GM23338 (cell line): ENCODE data around the gene ZIC5. TPM values are rescaled to one million over a fixed set of nuclear protein-coding genes. Genes with fewer than 3 reads are reported as not detected.

ENCODE experiments used
- ATAC-seq: fragments of 200-7000 bp; cut with Tn5 transposase; 3 replicates; pipeline ENCODE4 v1.9.1; 2020
- DNase-seq: peaks from one replicate; pipeline ENCODE4 v3.0.0-alpha.2; 2015; ENCODE audit warnings: low spot score
- H2AFZ ChIP-seq: fragments of 200-600 bp; sonication (generic); 2 replicates; pipeline ENCODE4 v1.8.0; 2016; ENCODE audit warnings: antibody characterized with exemption, mild to moderate bottlenecking, moderate library complexity
- H3F3A ChIP-seq: fragments of 200-600 bp; sonication (generic); replicated peaks from 2 replicates; pipeline ENCODE4 v1.8.0; 2017; ENCODE audit warnings: antibody characterized with exemption, mixed run types, low read depth
- H3K27ac ChIP-seq: fragments of 200-600 bp; sonication (generic); 2 replicates; pipeline ENCODE4 v1.6.1; 2016; ENCODE audit warnings: low read depth
- H3K27me3 ChIP-seq: fragments of 200-600 bp; sonication (generic); 2 replicates; pipeline ENCODE4 v1.8.0; 2016; ENCODE audit warnings: mild to moderate bottlenecking, mixed run types, moderate library complexity; ENCODE audit not compliant: insufficient read depth
- H3K36me3 ChIP-seq: fragments of 200-600 bp; sonication (generic); 2 replicates; pipeline ENCODE4 v1.8.0; 2016; ENCODE audit warnings: mild to moderate bottlenecking; ENCODE audit not compliant: insufficient read depth
- H3K4me1 ChIP-seq: fragments of 200-600 bp; sonication (generic); 2 replicates; pipeline ENCODE4 v1.8.0; 2016; ENCODE audit warnings: mild to moderate bottlenecking, moderate library complexity; ENCODE audit not compliant: insufficient read depth
- H3K4me2 ChIP-seq: fragments of 200-600 bp; sonication (generic); 2 replicates; pipeline ENCODE4 v1.7.1; 2017; ENCODE audit warnings: mixed run types
- H3K4me3 ChIP-seq: fragments of 200-600 bp; sonication (generic); 2 replicates; pipeline ENCODE4 v1.6.1; 2016; ENCODE audit warnings: mixed run types
- H3K79me2 ChIP-seq: fragments of 200-600 bp; sonication (generic); replicated peaks from 2 replicates; pipeline ENCODE4 v1.8.0; 2017; ENCODE audit warnings: mild to moderate bottlenecking; ENCODE audit not compliant: insufficient read depth
- H3K9me2 ChIP-seq: fragments of 200-600 bp; sonication (generic); 2 replicates; pipeline ENCODE4 v1.8.0; 2017; ENCODE audit not compliant: insufficient read depth
- H4K20me1 ChIP-seq: fragments of 200-600 bp; sonication (generic); replicated peaks from 2 replicates; pipeline ENCODE4 v1.8.0; 2017; ENCODE audit warnings: mild to moderate bottlenecking; ENCODE audit not compliant: insufficient read depth
- H3K27ac Mint-ChIP-seq: 2 replicates; pipeline ENCODE4 v1.8.0; 2020; ENCODE audit warnings: inconsistent platforms, mild to moderate bottlenecking, moderate library complexity, mixed read lengths
- H3K27me3 Mint-ChIP-seq: 3 replicates; pipeline ENCODE4 v1.8.0; 2022; ENCODE audit warnings: low read depth, mild to moderate bottlenecking, moderate library complexity, mixed read lengths, inconsistent platforms; ENCODE audit not compliant: insufficient read depth, poor library complexity
- H3K36me3 Mint-ChIP-seq: 3 replicates; pipeline ENCODE4 v1.8.0; 2021; ENCODE audit warnings: low read depth, mild to moderate bottlenecking, inconsistent platforms, moderate library complexity, mixed read lengths
- H3K4me1 Mint-ChIP-seq: 3 replicates; pipeline ENCODE4 v1.8.0; 2020; ENCODE audit warnings: mild to moderate bottlenecking, inconsistent platforms, mixed read lengths
- H3K4me3 Mint-ChIP-seq: 3 replicates; pipeline ENCODE4 v1.8.0; 2021; ENCODE audit warnings: moderate library complexity, mild to moderate bottlenecking, inconsistent platforms, mixed read lengths
- H3K9me3 Mint-ChIP-seq: 3 replicates; pipeline ENCODE4 v1.8.0; 2020; ENCODE audit warnings: moderate library complexity, mild to moderate bottlenecking, inconsistent platforms, mixed read lengths
- CREB1 ChIP-seq: fragments of 250-450 bp; sonication (Bioruptor Pico); IDR thresholded peaks from 2 replicates; pipeline ENCODE4 v1.5.0; 2020; ENCODE audit warnings: low read depth, mild to moderate bottlenecking, moderate library complexity
- CTCF ChIP-seq, 2 experiments: fragments of 200-600 bp in 1 of 2; sonication (generic) in 1 of 2; conservative IDR thresholded peaks; 2 replicates each; pipeline versions ENCODE4 v1.5.1 to v1.6.1; 2016 to 2017; ENCODE audit warnings: antibody characterized with exemption in 2 of 2, low read depth in 2 of 2, mild to moderate bottlenecking in 2 of 2, moderate library complexity in 1 of 2
- ETS1 ChIP-seq: IDR thresholded peaks from 2 replicates; pipeline ENCODE4 v1.6.1; 2016; ENCODE audit warnings: antibody characterized with exemption
- EZH2 ChIP-seq: fragments of 200-600 bp; sonication (generic); IDR thresholded peaks from one replicate; pipeline ENCODE4 v1.8.0; 2017; ENCODE audit warnings: antibody characterized with exemption, mild to moderate bottlenecking, low read depth; ENCODE audit not compliant: unreplicated experiment
- EZH2phosphoT487 ChIP-seq: fragments of 200-600 bp; sonication (generic); IDR thresholded peaks from one replicate; pipeline ENCODE4 v1.8.1; 2018; ENCODE audit warnings: antibody characterized with exemption; ENCODE audit not compliant: unreplicated experiment
- JUNB ChIP-seq: IDR thresholded peaks from one replicate; pipeline ENCODE4 v1.6.1; 2016; ENCODE audit warnings: antibody characterized with exemption; ENCODE audit not compliant: unreplicated experiment
- NANOG ChIP-seq: IDR thresholded peaks from 2 replicates; pipeline ENCODE4 v1.6.1; 2016; ENCODE audit warnings: antibody characterized with exemption, borderline replicate concordance
- POLR2AphosphoS5 ChIP-seq: IDR thresholded peaks from 2 replicates; pipeline ENCODE4 v1.6.1; 2016; ENCODE audit warnings: antibody characterized with exemption, low read depth
- REST ChIP-seq: IDR thresholded peaks from one replicate; pipeline ENCODE4 v1.6.1; 2018; ENCODE audit warnings: antibody characterized with exemption; ENCODE audit not compliant: unreplicated experiment
- STAT1 ChIP-seq: IDR thresholded peaks from one replicate; pipeline ENCODE4 v1.6.1; 2016; ENCODE audit warnings: antibody characterized with exemption; ENCODE audit not compliant: unreplicated experiment
- ZNF114 ChIP-seq: fragments of 250-450 bp; sonication (Bioruptor Pico); IDR thresholded peaks from 2 replicates; pipeline ENCODE4 v1.5.0; 2020; ENCODE audit warnings: mild to moderate bottlenecking, moderate library complexity
- ZNF331 ChIP-seq: fragments of 250-450 bp; sonication (Bioruptor Pico); IDR thresholded peaks from 2 replicates; pipeline ENCODE4 v1.5.0; 2020; ENCODE audit warnings: low read depth, mild to moderate bottlenecking, moderate library complexity
- ZNF462 ChIP-seq: fragments of 250-450 bp; sonication (Bioruptor Pico); IDR thresholded peaks from 2 replicates; pipeline ENCODE4 v1.5.0; 2020; ENCODE audit warnings: mild to moderate bottlenecking, moderate library complexity
- polyA plus RNA-seq: library from polyadenylated mRNA; unstranded; fragments of >200 nt; fragmentation: Nextera tagmentation; extraction: Ambion mirVana; gene quantifications from 2 replicates; pipeline ENCODE4 v1.2.1, GENCODE V29; 2016
- total RNA-seq: library from RNA; depleted of rRNA; stranded (reverse); fragments of >200 nt; shearing (Covaris generic); gene quantifications from 2 replicates; pipeline ENCODE4 v1.2.3, GENCODE V29; 2014

ZIC5 gene
- total and polyA plus RNA-seq, 2 experiments from 2014 or later: 14.1 to 28.0 TPM

GRCh38 chr13:100014621-100015020 lies 43.1 kb upstream of the ZIC5 start:
- H3K9me2 ChIP-seq: no peaks in the 10 kb centered on the region
- H3K4me1 ChIP-seq: no peaks in the 10 kb centered on the region; the same call in 1 of the 2 replicates
- H3K4me3 ChIP-seq: no peak overlapping the region
- no peaks in the 10 kb centered on the region for H3K27me3 Mint-ChIP-seq
- H3F3A ChIP-seq: no peaks in the 10 kb centered on the region
- no peak overlapping the region for H3K27ac ChIP-seq
- H3K27me3 ChIP-seq: no peaks in the 10 kb centered on the region
- no peak overlapping the region for H3K4me3 Mint-ChIP-seq
- no peak for TF ChIP-seq CTCF (conservative IDR thresholded peaks at IDR 0.05; ENCODE audit: low read depth in 2 of 2)
- no peak for TF ChIP-seq ETS1
- no peak for TF ChIP-seq CREB1
- TF ChIP-seq ZNF331 (CRISPR knock-in tag): no peak
- TF ChIP-seq STAT1: no peak
- no peak for TF ChIP-seq REST
- TF ChIP-seq ZNF462 (CRISPR knock-in tag): no peak
- no peak for TF ChIP-seq EZH2
- no peak for TF ChIP-seq JUNB
- TF ChIP-seq ZNF114: no peak
- TF ChIP-seq NANOG: no peak
- no peak for TF ChIP-seq EZH2phosphoT487
- no peak for TF ChIP-seq POLR2AphosphoS5
- H3K79me2 ChIP-seq: no peaks in the 10 kb centered on the region
- H4K20me1 ChIP-seq: no peaks in the 10 kb centered on the region
- H3K4me1 Mint-ChIP-seq: no peaks in the 10 kb centered on the region; the same call in 2 of the 3 replicates
- DNase-seq (no peak), ATAC-seq (no peak)
- H3K4me2 ChIP-seq: no peak overlapping the region
- no peak overlapping the region for H3K27ac Mint-ChIP-seq
- H3K36me3 ChIP-seq: no peaks in the 10 kb centered on the region
- no peak overlapping the region for H2AFZ ChIP-seq
- peaks cover under 1% of the 10 kb centered on the region; the same call in 2 of the 3 replicates for H3K36me3 Mint-ChIP-seq
- H3K9me3 Mint-ChIP-seq: peaks cover under 1% of the 10 kb centered on the region; the same call in 1 of the 3 replicates
